ENCODE results near the gene USP40.

USP40 gene

DNA sequence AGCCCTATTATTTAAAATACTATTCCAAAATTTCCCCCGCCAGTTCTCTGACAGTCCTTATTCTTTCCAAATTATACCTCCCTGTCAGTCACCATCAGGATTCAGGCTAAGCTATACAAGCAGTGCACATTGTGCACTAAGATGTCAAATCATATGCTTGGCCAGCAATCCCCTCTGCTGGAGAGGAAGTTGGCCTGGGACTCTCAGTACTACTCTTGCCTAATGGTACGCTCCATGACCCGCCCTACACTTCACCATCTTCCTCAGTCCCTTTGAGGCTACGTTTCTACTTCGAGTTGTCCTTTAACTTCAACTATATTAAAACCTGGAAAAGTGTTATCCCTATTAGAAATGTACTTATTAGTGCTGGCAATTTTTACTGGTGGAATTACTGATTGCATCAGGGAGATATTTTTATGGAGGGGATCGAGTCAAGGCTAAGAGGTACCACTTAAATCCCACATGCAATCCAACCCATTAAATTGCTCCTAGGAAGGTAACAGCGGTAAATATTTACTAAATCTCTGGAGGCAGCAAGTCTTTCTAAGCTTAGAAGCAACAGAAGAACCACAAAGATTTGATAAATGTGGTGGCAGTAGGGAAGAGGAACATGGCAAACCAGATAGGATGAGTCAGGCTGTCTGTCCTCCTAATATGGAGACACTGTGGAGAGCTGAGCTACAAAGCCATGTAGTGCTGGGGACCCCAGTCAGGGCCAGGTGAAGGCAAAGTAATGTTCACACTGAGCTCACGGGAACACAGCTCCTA is 2.7 kb downstream of the USP40 start:
- in situ Hi-C loops (cut with HindIII; ENCODE audit: low sequenced_read_pairs), result no loop called here

DNA sequence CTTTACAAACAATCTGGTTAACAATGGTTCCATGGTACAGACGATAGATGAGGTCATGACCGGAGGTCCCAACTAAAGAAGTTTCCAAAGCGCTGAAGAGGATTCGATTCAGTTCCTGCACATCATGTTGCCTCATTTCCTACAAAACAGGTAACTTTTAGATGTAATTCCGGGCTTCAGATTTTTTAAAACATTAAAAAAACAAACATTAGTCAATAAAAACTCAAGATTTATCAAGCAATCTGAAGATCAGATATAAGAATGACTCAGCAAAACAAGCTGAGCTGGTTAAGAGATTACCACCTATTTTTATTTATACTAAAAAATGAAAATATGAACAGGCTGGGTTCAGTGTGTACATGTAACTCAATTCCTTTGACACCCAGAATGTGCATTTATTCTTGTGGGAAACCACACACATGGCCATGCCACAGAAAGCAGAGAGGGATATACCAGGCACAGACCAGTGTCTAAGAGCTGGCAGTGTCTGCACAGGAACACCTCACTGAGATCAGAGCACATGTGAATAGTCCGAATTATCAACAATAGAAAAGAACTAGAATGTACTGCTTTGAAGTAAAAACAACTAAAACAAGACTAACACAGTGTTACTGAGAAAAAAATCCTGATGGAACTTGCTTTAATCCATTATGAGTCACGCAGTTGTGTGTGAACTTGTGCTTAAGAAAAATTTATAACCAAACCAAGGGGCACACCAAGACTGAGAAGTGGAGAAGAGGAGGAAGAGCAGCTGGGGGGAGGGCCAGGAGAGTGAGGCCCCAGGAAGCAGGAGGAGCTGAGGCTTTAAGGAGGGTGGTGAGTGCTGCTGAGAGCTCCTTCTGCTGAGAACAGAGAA is 9.5 kb downstream of the USP40 start:
- in situ Hi-C loops (cut with HindIII; ENCODE audit: low sequenced_read_pairs), result no loop called here

DNA sequence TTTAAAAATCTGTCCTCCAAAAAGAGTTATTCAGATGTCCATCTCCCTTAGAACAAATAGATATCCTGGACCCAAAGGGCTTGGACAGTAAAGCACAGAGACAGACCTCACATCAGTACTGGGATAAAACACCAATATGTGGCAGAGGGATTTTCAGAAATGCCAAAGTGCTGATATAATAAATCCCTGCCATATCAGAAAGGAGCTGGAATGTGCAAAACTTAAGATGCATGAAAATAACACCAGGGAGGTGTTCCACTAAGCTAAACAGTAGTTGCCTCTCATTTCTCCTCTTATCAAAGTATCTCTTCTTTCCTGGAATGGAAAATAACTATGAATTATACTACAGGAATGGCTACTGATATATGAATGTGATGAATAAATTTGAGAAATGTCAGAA is 13.2 kb downstream of the USP40 start:
- in situ Hi-C loops (cut with HindIII; ENCODE audit: low sequenced_read_pairs), result no loop called here

DNA sequence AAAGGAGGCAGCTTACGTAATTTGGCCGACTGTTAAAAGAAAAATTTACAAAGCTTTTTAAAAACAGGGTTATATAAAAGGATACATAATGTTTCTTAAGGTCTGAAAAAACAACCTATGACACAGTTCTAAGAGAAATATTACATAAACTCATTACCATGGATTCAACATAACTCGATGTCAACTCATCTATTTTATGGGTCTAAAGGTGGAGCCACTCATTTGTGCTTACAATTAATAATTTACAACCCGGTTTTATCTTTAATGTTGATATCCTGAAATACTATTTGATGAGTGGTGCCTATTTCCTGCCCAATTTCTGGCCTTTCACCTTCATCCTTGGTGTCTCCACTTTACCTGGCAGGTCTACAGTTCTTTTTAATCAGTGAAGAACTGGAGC is 15.1 kb downstream of the USP40 start:
- in situ Hi-C loops (cut with HindIII; ENCODE audit: low sequenced_read_pairs), result no loop called here

DNA sequence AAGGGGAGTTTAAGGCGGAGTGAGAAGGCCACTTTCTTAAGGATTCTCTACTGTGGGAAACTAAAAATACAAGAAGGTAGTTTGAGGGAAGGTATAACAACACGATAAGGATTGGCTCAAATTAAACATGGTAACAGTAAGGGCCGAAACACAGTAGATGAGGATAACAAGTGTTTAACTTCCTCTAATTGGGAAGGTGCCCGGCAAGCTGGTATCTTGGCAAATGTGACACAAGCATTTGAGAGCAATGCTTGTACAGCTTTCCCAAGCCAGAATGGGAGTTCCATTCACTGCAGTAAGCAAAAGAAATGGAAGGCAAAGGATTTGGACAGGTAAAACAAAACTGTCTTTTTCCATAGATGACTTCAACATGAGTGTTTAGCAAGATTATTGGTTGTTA is 19.8 kb downstream of the USP40 start:
- in situ Hi-C loops (cut with HindIII; ENCODE audit: low sequenced_read_pairs), result no loop called here

DNA sequence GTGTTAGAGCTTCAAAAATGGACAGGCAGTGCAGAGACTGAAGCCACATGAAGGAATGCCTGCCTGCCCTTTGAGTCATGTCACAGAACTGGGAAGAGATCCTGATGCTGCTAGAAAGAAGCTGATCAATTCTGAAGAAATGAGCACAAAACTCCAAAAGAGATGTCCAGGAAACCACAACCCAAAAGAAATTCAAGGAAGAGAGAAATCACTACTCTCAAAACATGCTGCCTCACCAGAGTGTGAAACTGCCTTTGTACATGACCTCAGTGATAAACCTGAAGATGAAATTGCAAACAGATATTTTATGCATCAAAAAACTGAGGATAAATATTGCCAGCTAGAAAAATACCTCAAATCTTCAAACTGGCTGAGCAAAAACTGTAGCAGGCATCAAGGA is 20.5 kb downstream of the USP40 start:
- in situ Hi-C loops (cut with HindIII; ENCODE audit: low sequenced_read_pairs), result no loop called here

DNA sequence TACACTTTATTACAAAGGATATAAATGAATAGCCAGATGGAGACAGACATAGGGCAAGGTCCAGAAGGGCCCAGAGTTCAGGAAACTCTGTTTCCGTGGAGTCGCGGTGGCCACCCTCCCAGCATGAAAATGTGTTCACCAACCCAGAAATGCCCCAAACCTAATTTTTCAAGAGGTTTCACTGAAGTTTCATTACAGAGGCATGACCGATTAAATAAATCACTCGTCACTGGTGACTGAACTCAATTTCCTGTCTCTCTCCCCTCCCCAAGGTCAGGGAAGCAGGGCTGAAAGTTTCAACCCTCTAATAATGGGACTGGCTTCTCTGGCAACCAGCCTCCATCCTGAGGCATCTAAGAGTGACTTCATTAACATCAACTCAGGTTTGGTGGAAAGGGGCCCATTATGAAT is 22.4 kb downstream of the USP40 start:
- in situ Hi-C loops (cut with HindIII; ENCODE audit: low sequenced_read_pairs), result no loop called here

DNA sequence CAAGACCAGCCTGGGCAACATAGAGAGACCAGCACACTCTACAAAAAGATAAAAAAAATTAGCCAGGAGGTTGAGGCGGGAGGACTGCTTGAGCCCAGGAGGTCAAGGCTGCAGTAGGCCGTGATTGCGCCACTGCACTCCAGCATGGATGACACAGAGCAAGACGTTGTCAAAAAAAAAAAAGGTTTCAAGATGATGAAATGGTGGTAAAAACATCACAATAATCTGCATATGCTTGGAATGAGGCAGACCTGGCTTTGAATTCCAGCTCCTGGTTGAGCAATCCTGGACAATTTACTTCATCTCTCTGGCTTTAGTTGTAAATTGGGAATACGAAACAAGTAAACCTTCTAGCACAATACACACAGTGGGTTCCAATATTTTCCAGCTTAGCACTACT is 24.1 kb downstream of the USP40 start:
- in situ Hi-C loops (cut with HindIII; ENCODE audit: low sequenced_read_pairs), result no loop called here

DNA sequence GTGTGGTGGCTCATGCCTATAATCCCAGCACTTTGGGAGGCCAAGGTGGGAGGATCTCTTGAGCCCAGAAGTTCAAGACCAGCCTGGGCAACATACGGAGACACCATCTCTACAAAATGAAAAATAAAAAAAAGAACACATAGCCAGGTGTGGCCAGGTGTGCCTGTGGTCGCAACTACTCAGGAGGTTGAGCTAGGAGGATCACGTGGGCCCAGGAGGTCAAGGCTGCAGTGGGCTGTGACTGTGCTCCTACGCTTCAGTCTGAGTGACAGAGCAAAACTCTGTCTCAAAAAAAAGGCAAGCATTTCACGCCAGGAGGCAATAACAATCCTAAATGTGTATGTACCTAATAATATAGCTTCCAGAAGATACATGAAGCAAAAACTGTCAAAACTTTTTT is 27.8 kb downstream of the USP40 start:
- in situ Hi-C loops (cut with HindIII; ENCODE audit: low sequenced_read_pairs), result no loop called here

DNA sequence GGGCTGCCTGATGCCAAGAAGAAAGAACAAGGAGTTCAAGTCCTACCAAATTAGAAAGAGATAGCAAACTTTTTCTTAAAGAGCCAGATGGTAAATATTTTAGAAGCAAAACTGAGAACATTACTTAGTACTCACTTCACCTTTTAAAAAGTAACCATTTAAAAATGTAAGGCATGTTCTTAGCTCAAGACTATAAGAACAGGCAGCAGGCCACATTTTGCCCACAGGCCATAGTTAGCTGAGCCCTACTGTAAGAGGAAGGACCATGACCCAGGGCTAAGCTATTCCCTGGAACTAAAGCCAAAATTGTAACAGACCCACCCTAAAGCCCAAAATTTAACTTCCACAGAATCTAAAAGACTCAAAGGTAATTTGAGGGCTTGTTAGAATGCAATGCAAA is 31.3 kb downstream of the USP40 start:
- in situ Hi-C loops (cut with HindIII; ENCODE audit: low sequenced_read_pairs), result no loop called here

DNA sequence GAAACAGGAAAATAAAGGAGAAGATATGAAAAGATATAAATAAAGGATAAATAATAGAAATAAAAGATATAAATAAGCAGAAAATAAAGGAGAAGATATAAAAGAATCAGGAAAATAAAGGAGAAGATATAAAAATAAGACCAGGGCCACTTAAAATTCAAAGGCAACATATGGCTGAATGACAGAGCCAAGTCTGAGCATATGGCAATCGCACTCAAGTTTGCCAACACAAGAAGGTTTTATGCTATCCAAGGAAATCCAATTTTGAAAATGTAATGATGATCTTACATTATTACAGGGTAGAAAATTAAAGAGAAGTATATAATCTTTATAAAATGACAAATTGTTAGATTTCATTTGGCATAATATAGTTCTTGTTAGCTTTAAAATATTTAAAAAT is 33.6 kb downstream of the USP40 start:
- in situ Hi-C loops (cut with HindIII; ENCODE audit: low sequenced_read_pairs), result no loop called here

DNA sequence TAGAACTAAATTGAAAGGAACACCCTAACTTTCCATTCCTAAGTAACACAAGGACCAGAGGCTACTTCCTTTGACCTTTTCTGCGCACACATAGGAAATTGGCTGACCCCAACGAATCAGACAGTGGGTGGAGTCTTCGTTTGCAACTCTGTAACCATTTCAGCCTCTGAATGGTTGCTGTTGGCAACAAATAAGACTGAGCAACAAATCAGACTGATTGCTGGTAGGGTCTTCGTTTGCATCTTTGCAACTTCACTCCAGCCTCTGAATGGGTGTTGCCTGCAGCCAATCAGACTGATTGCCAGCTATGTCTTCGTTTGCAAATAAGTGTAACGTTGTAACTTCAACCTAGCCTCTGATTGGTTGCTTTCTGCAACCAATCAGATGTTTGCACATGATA is 34.6 kb downstream of the USP40 start:
- in situ Hi-C loops (cut with HindIII; ENCODE audit: low sequenced_read_pairs), result no loop called here

DNA sequence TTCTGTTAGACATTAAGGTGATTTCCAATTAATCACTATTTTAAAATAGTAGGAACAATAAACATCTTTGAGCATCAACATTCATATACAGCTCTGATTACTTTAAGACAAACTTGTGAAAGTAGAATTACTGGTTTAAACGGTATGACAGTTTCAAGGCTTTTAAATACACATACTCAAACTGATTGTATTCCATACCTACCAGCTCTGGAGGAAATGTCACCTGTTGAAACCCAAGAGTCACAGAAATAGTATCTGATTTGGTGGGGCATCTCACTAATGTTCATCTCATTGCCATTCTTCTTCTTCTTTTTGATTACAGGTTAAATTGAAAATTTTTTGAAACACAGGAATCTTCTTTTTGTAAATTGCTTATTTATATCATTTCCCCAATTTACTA is 36.2 kb downstream of the USP40 start:
- in situ Hi-C loops (cut with HindIII; ENCODE audit: low sequenced_read_pairs), result no loop called here

DNA sequence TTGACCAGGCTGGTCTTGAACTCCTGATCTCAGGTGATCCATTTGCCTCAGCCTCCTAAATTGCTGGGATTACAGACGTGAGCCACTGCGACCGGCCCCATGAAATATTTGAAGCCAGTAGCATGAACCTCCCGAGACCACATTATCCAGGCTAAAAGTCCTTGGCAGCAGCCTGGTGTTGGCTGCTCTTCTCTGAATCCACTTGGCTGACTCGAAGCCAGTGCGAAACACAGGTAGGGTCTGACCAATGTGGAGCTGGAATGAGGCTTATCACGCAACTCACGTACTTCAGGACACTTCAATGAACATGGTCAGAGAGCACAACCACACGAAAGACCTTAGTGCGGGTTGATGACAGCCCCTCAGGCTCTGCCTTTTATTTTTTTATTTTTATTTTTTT is 38.4 kb downstream of the USP40 start:
- in situ Hi-C loops (cut with HindIII; ENCODE audit: low sequenced_read_pairs), result no loop called here

DNA sequence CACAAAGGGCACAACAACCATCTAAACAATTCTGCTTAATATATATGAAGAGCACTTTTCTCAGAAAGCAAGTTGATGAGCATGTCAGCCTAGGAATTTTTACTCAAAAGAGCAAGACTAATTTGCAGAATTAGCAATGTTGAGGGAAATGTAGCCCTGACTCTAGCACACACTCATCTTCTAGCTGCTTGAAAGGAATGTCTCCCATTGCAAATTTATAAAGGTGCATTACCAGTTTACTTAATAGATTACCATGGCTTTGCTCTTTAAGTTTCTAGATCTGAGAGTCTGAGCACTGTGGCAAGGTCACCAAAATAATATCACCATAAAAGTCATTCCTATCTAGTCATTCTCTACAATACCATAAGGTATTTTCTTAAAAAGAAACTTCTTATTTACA is 40.8 kb downstream of the USP40 start:
- in situ Hi-C loops (cut with HindIII; ENCODE audit: low sequenced_read_pairs), result no loop called here

DNA sequence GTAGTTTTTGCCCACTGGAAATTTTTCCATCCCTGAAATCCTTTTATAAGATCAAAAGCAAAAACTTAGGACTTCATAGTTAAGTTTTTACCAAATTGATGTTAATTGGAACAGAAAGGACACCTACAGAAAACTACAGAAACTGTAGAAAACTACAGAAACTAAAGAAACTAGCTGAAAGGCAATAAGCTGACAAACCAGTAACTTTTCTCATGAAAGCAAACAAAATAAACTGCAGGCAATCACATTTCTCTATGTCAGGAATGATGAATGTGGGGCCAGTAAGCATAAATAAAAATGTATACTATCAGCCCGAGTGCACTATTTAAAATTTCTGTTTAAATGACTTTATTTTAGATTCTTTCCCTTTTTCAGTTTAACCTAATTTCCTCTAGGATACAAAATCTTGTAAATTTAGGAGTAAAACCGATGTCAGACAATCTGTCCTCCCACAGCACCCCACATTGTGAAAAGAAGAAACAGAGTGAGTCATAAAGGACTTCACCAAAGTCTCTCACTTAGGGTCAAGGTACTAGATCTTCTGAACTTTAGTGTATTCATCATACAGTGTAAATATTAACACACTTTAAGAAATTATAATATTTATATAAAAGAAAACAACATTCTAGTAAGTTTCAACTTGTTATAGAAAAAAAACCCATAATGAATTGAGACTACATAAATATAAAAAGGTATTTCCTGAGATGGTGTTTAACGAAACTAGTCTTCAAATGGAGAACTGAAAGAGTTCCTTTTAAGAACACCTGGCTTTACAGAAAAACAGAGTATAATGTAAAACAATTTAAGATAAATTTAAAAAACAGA is 46.6 kb downstream of the USP40 start:
- in situ Hi-C loops (cut with HindIII; ENCODE audit: low sequenced_read_pairs), result no loop called here

DNA sequence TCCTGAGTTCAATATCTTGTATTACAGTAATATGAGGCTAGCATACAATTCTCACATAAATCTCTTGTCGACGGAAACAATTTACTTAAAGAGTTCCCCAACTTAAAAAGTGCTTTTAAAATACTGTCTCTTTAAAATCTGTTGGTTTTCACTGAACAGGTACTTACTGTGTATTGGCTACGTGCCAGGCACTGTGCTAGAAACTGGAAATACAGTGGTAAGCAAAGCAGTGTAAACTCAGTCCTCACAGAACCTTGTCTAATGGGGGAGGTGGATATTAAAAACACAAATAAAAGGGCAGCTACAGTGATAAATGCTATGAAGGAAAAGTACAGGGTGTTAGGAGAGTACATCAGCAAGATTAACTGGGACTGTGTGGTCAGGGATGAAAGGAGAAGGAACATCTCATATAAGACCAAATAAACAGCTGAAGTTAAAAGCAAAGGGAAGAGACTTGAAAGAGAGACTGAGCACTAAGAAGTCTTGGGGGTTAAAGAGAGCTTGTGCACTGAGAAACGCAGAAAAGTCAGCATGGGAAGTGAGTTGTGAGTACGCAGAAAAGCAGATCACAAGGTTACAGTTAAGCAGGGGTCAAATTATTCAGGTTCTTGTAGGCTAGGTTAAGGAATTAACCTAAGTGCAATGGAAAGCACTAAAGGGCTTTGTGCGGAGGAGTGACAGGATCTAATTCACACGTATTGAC is 52.5 kb downstream of the USP40 start:
- in situ Hi-C loops (cut with HindIII; ENCODE audit: low sequenced_read_pairs), result no loop called here

DNA sequence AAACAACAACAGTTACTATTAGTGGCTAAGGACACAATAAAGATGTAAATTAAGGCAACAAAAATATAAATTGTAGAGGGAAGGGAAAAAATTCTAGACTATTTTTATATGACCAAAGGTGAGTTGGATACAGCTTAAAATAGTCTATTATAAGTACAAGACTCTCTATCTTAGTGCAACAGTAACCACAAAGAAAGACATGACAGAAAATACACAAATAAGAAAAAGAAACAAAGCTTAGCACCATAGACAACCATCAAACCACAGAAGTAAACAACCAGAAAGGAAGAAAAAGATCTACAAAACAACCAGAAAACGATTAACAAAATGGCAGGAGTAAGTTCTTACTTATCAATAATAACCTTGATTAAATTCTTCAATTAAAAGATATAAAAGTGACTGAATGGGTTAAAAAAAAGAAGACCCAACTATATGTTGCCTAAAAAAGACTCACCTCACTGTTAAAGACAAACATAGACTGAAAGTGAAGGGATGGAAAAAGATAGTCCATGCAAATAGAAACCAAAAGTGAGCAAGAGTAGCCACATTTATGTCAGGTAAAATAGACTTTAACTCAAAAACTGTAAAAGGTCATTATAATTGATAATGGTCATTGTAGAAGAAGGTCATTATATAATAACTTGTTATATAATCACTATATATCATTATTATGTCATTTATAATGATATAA is 62.5 kb downstream of the USP40 start:
- in situ Hi-C loops (cut with HindIII; ENCODE audit: low sequenced_read_pairs), result no loop called here

DNA sequence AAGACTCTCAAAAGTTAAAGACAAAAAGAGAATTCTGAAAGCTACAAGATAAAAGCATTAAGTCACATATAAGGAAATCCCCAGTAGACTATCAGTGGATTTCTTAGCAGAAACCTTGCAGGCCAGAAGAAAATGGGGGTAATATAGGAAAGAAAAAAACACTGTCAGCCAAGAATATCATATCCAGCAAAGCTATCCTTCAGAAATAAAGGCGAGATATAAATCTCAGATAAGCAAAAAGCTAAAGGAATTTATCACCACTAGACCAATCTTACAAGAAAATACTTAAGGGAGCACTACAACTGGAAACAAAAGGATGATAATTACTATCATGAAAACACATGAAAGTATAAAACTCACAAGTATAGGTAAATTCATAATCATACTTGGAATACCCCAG is 63.1 kb downstream of the USP40 start:
- in situ Hi-C loops (cut with HindIII; ENCODE audit: low sequenced_read_pairs), result no loop called here
